Measurements from ENCODE around the gene VSIG10. TPM values are rescaled to one million over a fixed set of nuclear protein-coding genes. Genes with fewer than 3 reads are reported as not detected.

The VSIG10 gene
- total and polyA plus RNA-seq, 8 donors = 8.3 to 300 (median 23.1) TPM

- intact Hi-C loops (cut with DNase I; ENCODE audit: low total_unique reads) = no loop called here
- TF ChIP-seq EP300 (IDR thresholded peaks at IDR 0.05) (no peak), CTCF (IDR thresholded peaks at IDR 0.05) (no peak), POLR2AphosphoS5 (IDR thresholded peaks at IDR 0.05) (no peak), POLR2A (IDR thresholded peaks at IDR 0.05) (no peak)
- Histone ChIP-seq H3K36me3 (no peaks in the 10 kb centered on the region), H3K9me3 (no peaks in the 10 kb centered on the region), H3K4me3 (no peak overlapping the region), H3K27ac (peak overlapping the region in 3 of 5 donors; percentile 97 to 99 (median 99)), H3K27me3 (no peaks in the 10 kb centered on the region), H3K4me1 (peaks cover 35 to 84% (median 74%) of the 10 kb centered on the region in 4 donors)
- DNase-seq = no peak
- 87 to 95% (median 91%) methylated on average over 7 of the region's 7 CpGs for WGBS, 5 donors
Measured at GRCh38 chr12:118058227-118058626, 45.6 kb downstream of the VSIG10 start.

- Histone ChIP-seq H3K27ac (peak overlapping the region; percentile 35 to 79 (median 66)), H3K4me3 (no peak overlapping the region), H3K4me1 (peaks cover 54 to 92% (median 81%) of the 10 kb centered on the region in 4 donors), H3K36me3 (peaks cover 6 to 11% (median 10%) of the 10 kb centered on the region in 4 donors), H3K27me3 (no peaks in the 10 kb centered on the region), H3K9me3 (no peaks in the 10 kb centered on the region)
- TF ChIP-seq POLR2AphosphoS5 (IDR thresholded peaks at IDR 0.05) = no peak
- TF ChIP-seq CTCF (IDR thresholded peaks at IDR 0.05) = no peak
- TF ChIP-seq EP300 (IDR thresholded peaks at IDR 0.05) = no peak
- no peak for TF ChIP-seq POLR2A (IDR thresholded peaks at IDR 0.05)
- WGBS, 5 donors = 38 to 50% (median 48%) methylated on average over 13 of the region's 13 CpGs
- intact Hi-C loops (cut with DNase I; ENCODE audit: low total_unique reads) = no loop called here
- DNase-seq = peak; percentile 49 to 63
Measured at GRCh38 chr12:118055865-118056773, 47.7 kb downstream of the VSIG10 start.

- peak; percentile 43 to 78 for DNase-seq
- H3K4me1 ChIP-seq = peaks cover 54 to 90% (median 79%) of the 10 kb centered on the region in 4 donors
- H3K9me3 ChIP-seq = no peaks in the 10 kb centered on the region
- intact Hi-C loops (cut with DNase I; ENCODE audit: low total_unique reads) = no loop called here
- H3K27ac ChIP-seq = peak overlapping the region in 3 of 5 donors; percentile 60 to 79 (median 70)
- TF ChIP-seq EP300 (IDR thresholded peaks at IDR 0.05) (no peak), CTCF (IDR thresholded peaks at IDR 0.05) (peak in 3 of 7 experiments; percentile 29 to 49 (median 36)), POLR2AphosphoS5 (IDR thresholded peaks at IDR 0.05) (no peak), POLR2A (IDR thresholded peaks at IDR 0.05) (no peak)
- 33 to 53% (median 47%) methylated on average over 2 of the region's 2 CpGs for WGBS, 5 donors
- H3K4me3 ChIP-seq = no peak overlapping the region
- H3K36me3 ChIP-seq = peaks cover 15 to 21% (median 19%) of the 10 kb centered on the region in 4 donors
- H3K27me3 ChIP-seq = no peaks in the 10 kb centered on the region
Measured at GRCh38 chr12:118055144-118055557, 48.7 kb downstream of the VSIG10 start.

- no peak overlapping the region for H3K4me3 ChIP-seq
- H3K4me1 ChIP-seq = peaks cover 54 to 71% (median 65%) of the 10 kb centered on the region in 4 donors
- no peak for TF ChIP-seq POLR2AphosphoS5 (IDR thresholded peaks at IDR 0.05)
- no peak for TF ChIP-seq POLR2A (IDR thresholded peaks at IDR 0.05)
- no peak for TF ChIP-seq EP300 (IDR thresholded peaks at IDR 0.05)
- TF ChIP-seq CTCF (IDR thresholded peaks at IDR 0.05) = no peak
- H3K27ac ChIP-seq = peak overlapping the region; percentile 72 to 87 (median 83)
- WGBS, 5 donors = 77 to 90% (median 83%) methylated on average over 10 of the region's 10 CpGs
- peaks cover 19 to 39% (median 36%) of the 10 kb centered on the region in 4 donors for H3K36me3 ChIP-seq
- no peaks in the 10 kb centered on the region for H3K9me3 ChIP-seq
- no peak for DNase-seq
- intact Hi-C loops (cut with DNase I; ENCODE audit: low total_unique reads) = no loop called here
- H3K27me3 ChIP-seq = no peaks in the 10 kb centered on the region
Measured at GRCh38 chr12:118053071-118053985, 50.5 kb downstream of the VSIG10 start.
